HG02759 (cell line): Measurements from ENCODE around the gene CKLF.

Source experiments
- ATAC-seq: cut with Tn5 transposase; IDR thresholded peaks from one replicate; pipeline ENCODE4 v1.9.1; 2021; ENCODE audit warnings: mild to moderate bottlenecking, moderate library complexity; ENCODE audit not compliant: unreplicated experiment

CKLF gene

DNA sequence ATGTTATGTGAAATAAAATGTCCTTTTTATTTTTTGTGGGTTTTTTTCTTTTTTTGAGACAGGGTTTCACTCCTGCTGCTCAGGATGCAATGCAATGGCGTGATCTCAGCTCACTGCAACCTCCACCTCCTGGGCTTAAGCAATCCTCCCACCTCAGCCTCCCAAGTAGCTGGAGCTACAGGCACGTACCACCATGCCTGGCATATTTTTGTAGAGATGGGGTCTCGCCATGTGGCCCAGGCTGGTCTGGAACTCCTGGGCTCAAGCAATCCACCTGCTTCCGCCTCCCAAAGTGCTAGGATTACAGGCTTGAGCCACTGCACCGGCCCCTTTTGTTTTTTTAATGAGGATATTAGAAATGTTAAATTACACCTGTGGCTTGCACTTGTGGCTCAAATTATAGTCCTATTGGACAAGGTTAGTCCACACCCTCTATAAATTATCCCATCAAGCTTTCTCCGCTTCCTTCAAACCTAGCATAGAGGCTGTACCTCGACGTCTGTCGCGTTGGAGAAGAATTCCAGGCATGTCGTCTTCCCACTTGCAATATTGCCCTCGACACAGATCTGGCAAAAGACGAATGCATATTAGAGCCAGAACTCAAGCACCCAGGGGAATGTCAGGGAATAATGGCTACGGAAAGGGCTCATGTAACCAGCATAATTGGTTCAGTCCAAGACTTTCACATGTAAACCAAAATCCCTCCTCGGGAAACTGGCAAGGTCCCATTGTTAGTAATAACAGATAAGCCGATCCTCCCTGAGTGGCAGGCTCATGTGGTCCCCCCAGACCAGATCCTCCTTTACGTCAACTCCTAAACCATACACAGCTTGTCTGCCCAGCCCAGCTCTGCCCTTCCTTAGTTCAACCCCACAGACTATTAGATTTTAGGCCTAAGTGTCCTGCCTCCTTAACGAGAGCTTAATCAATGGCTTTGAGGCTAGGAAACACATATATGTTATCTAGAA lies 10.7 kb upstream of the CKLF start:
- ATAC-seq = no peak

DNA sequence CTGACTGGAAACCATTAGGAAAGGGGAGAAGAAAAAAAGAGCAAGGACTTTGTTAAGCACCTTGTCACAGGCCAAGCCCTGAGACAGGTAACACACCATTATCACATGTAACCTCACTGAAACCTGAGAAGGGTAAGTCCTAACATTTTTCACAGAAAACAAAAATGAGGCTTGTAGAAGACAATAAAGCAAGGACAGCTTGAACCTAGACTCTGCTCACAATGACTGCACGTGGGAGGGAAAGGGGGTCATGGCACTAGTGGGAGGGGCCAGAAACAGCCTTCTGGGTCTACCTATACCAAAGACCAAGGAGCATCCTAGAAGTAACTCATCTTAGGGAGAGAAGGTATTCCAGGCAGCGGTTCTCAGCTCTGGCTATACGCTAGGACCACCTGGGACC lies 10.0 kb upstream of the CKLF start:
- no peak for ATAC-seq

DNA sequence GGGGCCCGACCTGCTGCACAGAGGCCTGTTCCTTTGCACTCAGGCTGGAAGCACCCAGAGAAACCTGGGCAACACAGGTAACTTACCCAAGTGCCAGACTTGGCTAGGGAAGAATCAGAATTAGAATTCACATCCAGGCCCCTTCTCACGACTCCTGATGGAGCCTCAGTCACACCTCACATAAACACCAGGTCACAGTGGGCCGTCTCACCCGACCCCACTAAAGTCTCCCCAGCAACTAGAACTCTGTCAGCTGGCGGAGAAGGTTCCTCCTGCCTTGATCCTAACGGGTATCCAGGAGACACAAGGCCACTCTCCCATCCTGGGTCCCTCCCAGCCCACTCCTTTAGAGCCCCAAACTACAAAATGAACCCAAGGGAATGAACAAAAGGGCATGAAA lies 8.8 kb upstream of the CKLF start:
- ATAC-seq = no peak

DNA sequence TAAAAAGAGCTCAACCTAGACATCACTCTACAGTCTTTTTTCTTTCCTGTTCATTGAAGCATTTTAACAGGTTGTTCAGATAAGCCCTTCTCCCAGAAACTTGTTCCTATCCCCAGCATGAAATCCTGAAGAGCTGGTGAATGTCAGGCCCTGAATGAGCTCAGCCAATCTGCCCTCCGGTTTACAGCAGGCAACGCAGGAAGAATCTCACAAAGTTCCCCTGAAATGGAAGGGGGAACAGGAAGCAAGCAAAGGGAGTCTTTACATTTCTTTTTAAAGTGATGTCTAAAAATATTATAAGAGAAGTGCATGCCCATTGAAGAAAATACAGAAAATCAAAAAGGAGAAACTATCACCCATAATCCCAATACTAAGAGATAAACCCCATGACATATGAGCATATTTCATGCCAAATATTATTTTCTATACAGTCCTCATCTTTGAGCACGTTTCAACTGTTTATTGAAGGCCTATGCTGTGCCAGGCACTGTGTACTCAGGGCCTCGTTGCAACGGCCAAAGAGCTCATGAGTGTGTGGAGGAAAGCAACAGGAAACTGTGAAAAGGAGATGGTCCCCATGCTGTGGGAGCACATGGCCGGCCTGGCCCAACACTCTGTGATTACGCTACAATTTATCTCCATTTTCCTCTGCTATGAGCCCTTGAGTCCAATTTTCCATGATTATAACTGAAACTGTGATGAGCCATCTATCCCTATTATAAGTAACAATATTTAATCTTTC lies 8.2 kb upstream of the CKLF start:
- no peak for ATAC-seq

DNA sequence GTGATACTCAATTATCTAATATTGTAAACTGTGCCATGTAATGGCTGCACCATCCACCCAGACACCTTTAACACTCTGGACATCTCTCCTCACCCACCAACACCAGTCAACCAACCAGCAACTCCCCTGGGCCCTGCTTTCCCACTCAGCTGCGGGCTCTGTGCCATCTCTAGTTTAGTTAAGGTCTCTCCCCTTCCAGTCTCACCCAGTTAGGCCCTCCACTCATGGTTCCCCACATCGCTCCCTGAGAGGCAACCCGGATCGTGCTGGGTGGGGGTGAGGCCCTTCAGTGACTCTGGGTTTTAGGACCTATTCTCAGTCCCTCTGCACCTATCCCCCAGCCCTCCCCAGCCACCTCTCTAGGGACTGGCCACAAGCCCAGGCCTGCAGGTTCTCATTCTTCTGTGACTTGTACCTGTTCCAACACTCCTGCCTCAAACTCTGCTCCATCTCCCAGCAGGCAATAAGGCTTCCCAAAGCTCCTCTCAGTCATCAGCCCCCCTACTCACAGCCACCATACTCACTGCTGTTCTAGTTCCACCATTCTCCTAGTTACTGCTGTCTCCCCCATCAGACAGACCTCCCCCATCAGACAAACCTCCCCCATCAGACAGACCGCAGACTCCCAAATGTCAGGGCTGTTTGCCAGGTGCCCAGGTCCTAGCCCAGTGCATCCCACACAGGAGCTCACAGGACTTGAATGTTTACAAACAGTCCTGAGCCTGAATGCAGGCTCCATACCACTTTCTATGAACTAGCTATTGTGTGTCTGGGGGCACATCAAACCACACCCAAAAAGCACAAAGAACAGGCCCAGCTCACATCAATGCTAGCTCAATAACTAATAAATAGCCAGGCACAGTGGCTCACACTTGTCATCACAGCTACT lies 5.0 kb upstream of the CKLF start:
- ATAC-seq = no peak

GRCh38 chr16:66548068-66548467 lies 4.3 kb upstream of the CKLF start:
- no peak for ATAC-seq

DNA sequence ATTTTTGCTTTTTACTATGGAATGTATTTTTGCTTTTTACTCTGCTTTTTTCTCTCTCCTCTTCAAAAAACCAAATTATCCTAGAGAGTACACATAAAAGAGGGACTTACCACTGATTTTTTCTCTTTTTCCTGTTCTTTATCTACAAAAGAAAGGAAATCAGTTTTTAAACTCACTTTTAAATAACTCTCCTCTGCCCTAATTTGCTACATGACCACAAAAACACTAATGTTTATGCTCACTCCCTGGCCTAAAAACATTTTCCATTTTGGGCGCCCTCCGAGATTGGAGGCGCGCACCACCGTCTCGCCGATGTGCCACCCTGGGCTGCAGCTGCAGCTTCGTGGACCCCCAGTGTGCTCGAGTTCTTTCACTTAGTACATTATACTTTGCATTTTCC lies 3.5 kb upstream of the CKLF start:
- no peak for ATAC-seq

DNA sequence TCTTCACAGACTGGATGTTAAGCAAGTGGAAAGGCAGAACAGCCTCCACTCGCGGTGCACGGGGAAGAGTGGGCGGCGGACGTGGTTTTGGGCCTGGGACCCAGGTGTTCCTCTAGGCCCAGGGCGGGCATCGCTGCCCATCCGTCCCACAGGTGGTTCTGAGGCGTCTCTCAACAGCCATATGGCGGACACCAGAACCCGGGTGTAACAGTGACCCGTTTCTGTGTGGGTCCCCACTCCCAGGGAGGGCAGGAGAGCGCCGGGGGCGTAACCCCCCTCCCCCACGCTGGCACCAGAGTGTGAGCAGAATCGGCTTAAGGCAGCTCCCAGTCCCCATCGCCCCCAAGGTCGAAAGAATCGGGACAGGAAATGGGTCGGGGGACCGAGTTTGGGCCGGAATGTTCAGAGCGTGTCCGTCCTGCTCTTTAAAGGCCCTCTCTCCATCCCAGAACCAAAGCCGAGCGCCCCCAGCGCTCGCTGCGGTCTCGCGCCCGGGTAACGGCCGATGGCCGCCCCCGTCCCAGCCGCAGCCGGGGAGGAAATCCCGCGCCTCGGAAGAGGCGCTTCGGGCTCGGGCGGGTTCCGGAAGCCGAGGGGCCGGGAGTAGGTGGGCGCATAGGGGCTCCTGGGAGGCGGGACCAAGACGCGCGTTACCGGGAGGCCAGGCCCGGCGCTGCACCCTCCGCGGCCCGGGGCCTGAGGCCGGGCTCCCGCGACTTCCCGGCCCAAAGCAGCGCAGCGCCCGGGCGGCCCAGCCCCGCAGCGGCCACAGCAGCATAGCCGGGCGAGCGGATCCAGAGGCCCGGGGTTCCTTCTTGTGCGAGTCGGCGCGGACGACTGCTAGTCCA lies 2.9 kb upstream of the CKLF start, which contains the start of gene TK2:
Gene TK2 (minus strand): TSS at position 839 of the 848 bp plus-strand sequence. CDS start 61 bp downstream, at position 778.
- ATAC-seq = peak; percentile 36

GRCh38 chr16:66551348-66551759 lies 1.0 kb upstream of the CKLF start:
- no peak for ATAC-seq

GRCh38 chr16:66551788-66552285 lies 539 bp upstream of the CKLF start:
- ATAC-seq = no peak

GRCh38 chr16:66553223-66553622 lies 847 bp downstream of the CKLF start:
- no peak for ATAC-seq

DNA sequence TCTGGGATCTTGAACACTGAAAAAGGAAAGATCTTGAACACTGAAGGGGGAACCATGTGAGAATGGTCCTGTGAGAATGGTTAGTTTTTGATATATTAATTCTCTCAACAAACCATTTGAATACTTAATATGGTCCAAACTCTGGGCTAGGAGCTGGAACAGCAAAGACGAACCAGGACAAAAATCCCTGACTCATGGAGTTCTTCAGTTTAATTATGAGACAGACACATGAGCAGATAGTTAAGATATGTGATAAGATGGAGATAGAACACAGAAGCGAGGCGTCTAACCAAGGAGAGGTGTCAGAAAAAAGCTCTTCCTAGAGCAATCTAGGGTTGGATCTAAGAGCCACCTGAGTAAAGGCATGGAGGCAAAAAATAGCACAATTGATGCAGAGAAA lies 1.6 kb downstream of the CKLF start:
- no peak for ATAC-seq

GRCh38 chr16:66554495-66554894 lies 2.1 kb downstream of the CKLF start:
- ATAC-seq = no peak

- ATAC-seq = no peak
These were observed 7.7 kb downstream of the CKLF start for GRCh38 chr16:66560107-66560506.

- ATAC-seq = no peak
These were observed 9.2 kb downstream of the CKLF start for GRCh38 chr16:66561381-66562080.

- ATAC-seq = no peak
These were observed 10.0 kb downstream of the CKLF start for GRCh38 chr16:66562409-66562808.

GRCh38 chr16:66562986-66563385 lies 10.6 kb downstream of the CKLF start:
- no peak for ATAC-seq

DNA sequence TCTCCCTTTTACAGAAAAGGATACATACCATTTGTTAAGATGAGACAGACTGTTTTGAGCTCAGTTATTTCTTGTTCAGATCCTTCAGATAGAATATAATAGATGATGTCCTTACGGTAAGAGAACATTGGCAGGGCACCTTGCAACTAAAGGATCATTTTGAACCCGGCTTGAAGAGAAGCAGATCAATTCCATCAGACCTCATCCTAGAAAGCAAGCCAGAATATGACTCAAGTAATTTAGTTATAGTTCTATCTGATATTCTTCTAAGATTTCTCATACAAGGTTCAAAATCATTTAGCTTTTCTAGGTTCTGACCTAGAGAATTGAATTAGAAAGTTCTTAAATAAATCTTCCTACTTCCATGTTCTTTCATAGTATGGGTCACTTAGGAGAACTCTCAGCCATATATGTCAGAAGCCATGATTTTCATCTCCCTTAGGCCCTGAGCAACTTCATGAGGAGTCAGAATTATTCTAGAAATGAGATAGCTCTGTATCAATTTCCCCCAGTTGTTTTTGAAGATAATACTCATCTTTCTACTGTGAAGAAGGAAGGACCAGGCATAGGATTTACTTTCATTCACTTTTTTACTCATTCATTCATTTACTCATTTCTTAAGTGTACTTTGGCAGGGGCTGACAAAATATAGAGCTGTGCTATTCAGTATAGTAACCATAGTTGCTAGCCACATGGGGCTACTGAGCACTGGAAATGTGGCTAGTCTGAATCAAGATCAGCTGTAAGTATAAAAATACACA lies 11.4 kb downstream of the CKLF start:
- ATAC-seq = no peak
